Measurements from ENCODE around the gene RAD51B. TPM values are rescaled to one million over a fixed set of nuclear protein-coding genes. Genes with fewer than 3 reads are reported as not detected.

RAD51B gene
- total RNA-seq, 1 experiment from 2014 or later = 20.0 TPM

- Histone ChIP-seq H3K9me3 (ENCODE audit: control insufficient read depth in 1 of 2, insufficient read depth in 1 of 2, low read depth in 1 of 2, low read length in 2 of 2) (no peaks in the 10 kb centered on the region), H4K20me1 (ENCODE audit: insufficient read depth) (no peaks in the 10 kb centered on the region), H3K27ac (ENCODE audit: low read depth, low read length) (peak overlapping the region; percentile 3; the same call in 1 of the 2 replicates), H3K9ac (ENCODE audit: low read length) (no peak overlapping the region), H3K4me2 (ENCODE audit: low read length) (no peak overlapping the region), H3K79me2 (ENCODE audit: insufficient read depth, low read length) (no peaks in the 10 kb centered on the region), H3K36me3 (ENCODE audit: control insufficient read depth in 1 of 2, insufficient read depth in 2 of 2, low read length in 2 of 2) (no peaks in the 10 kb centered on the region), H3K9me2 (ENCODE audit: insufficient read depth) (no peaks in the 10 kb centered on the region), H3K27me3 (ENCODE audit: insufficient read depth, low read length) (no peaks in the 10 kb centered on the region), H3K4me3 (replicated peaks in 1 of 2; ENCODE audit: low read depth in 1 of 2, low read length in 2 of 2) (no peak overlapping the region), H3K4me1 (ENCODE audit: control insufficient read depth in 1 of 2, insufficient read depth in 2 of 2, low read length in 2 of 2) (peaks cover 0 to 18% of the 10 kb centered on the region in 2 experiments; a peak in 1 of 4 replicates), H2AFZ (ENCODE audit: low read depth, low read length, poor library complexity, severe bottlenecking) (no peak overlapping the region)
- TF ChIP-seq SRF (IDR thresholded peaks at IDR 0.05; ENCODE audit: low read depth) (no peak), ATF3 (IDR thresholded peaks at IDR 0.05) (no peak), RAD21 (IDR thresholded peaks at IDR 0.05; ENCODE audit: low read depth) (no peak), YY1 (IDR thresholded peaks at IDR 0.05; ENCODE audit: extremely low read depth, insufficient replicate concordance, low read depth, low read length) (no peak), EZH2phosphoT487 (IDR thresholded peaks at IDR 0.05; ENCODE audit: borderline replicate concordance) (no peak), EZH2 (IDR thresholded peaks at IDR 0.05) (no peak), CTCF (IDR thresholded peaks at IDR 0.05 in 2 of 3, conservative IDR thresholded peaks at IDR 0.05 in 1 of 3; ENCODE audit: borderline replicate concordance in 1 of 3, insufficient read depth in 1 of 3, low read depth in 2 of 3, low read length in 2 of 3) (no peak)
- intact Hi-C loops (cut with micrococcal nuclease) = no loop called here
- ChIA-PET RAD21 (ENCODE audit: low non-redundant PET in 1 of 2, low total read pairs in 2 of 2, uncharacterized antibody in 2 of 2, unreplicated experiment in 2 of 2) (no interaction called here), POLR2A (interaction anchor here (1.1 kb wide), 1 partner anchor 14 kb away, joined by 3 read pairs; no protein-coding TSS in a partner anchor), CTCF (no interaction called here)
- no peak for DNase-seq (ENCODE audit: low read depth, low spot score)
- no TSS peak for BruUV-seq (replicated peaks)
- ATAC-seq = no peak
Observed at GRCh38 chr14:68111097-68111852, 291.7 kb downstream of the RAD51B start.

Data from HCT116 (cell line).